Neural cell (in vitro differentiated cells): Measurements from ENCODE around the gene TRMT2A.

Experiments
- CTCF ChIP-seq: fragments of 450-650 bp; IDR thresholded peaks from 2 replicates; pipeline ENCODE4 v1.5.1; 2014; ENCODE audit warnings: antibody characterized with exemption, mild to moderate bottlenecking, moderate library complexity; ENCODE audit not compliant: poor library complexity, severe bottlenecking
- POLR2AphosphoS5 ChIP-seq: IDR thresholded peaks from 2 replicates; pipeline ENCODE4 v1.6.1; 2012

GRCh38 chr22:20102203-20102780 lies 14.7 kb downstream of the TRMT2A start:
- TF ChIP-seq CTCF (no peak), POLR2AphosphoS5 (no peak)
